HPDE6-E6E7 (cell line): ENCODE measurements around the gene FLNA.
"Not testable (repeated sequence)": the region's sequence is repeated elsewhere in the genome, so short reads cannot be mapped to it uniquely, and the experiment has no call there.

Experiments
- DNase-seq: peaks from one replicate; pipeline ENCODE4 v3.0.0; 2011; ENCODE audit warnings: missing footprints; ENCODE audit errors: extremely low spot score

FLNA gene

DNA sequence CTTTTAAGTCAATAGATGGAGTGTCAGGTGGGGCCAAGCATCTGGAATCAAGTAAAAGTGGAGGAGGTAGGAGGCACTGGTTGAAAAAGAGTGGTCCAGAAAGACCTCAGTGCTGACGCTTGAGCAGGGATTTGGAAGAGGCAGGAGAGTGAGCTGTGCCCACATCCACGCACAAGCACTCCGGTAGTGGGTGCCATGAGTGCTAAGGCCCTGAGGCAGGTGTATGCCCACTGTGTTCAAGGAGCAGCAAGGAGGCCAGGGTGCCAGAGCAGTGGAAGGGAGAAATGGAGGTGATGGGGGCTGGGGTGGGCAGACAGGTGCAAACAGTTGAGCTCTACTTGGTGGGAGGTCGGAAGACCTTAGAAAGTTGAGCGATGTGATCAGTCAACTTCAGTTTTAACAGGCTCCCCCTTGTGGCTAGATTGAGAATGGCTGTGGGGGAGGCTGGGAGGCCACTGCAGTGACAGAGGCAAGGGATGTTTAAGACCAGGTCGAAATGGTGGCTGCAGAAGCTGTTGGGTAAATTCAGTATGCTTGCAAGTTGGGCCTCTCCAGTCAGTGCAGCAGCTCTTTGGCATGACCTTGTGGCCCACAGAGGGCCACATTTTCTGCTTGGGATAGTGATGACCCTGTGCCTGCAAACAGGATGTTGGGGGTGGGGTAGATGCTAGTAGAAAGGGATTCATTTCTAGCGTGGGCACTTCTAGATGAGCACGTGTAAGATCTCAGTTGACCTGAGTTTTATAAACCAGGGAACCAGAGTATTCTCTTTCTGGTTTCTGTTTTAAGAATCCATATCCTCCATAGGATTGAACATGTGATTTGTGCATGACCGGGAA, 66.1 kb downstream of the FLNA start:
- peak; percentile 36 for DNase-seq

DNA sequence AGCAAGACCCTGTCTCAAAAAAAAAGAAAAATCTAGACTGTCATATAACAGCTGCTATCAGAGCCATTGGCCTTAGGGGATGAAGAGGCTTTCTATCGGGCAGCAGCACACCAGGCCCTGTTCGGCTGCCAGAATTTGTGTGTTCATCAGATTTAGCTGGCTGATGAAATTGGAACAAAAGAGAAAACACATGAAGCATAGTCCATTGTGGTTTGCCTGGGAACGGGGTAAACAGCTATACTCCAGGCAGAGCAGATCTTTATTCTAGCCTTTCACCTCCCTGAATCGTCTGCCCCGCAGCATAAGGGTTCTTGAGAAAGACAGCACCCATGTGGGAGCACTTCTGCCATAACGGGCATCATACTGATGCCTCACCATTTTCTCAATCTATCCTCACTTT, 67.2 kb downstream of the FLNA start:
- no peak for DNase-seq

DNA sequence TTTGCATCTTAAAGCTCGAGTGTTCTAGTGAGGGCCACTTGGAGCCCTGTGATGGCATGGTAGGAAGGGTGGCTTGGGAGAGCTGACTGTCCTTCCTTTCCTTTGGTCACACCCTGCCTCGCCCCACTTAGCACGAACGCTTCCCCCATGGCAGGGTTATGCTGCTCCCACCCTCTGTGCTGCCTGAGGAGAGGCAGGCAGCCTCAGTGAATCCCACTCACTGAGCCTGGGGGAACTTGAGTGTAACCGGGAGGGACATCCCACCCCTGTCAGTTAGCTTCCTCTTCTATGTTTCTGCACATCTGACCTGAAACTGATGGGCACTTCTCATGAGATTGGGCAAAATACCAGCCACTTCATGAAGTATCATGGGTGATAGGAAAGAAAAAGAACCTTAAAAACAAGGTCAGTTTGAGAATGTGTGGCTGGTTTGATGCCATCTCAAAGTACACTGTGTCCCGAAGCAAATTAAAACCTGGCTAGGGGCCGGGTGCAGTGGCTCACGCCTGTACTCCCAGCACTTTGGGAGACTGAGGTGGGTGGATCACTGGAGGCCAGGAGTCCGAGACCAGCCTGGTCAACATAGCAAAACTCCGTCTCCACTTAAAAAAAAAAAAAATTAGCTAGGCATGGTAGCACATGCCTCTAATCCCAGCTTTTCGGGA, 68.8 kb downstream of the FLNA start:
- no peak for DNase-seq

DNA sequence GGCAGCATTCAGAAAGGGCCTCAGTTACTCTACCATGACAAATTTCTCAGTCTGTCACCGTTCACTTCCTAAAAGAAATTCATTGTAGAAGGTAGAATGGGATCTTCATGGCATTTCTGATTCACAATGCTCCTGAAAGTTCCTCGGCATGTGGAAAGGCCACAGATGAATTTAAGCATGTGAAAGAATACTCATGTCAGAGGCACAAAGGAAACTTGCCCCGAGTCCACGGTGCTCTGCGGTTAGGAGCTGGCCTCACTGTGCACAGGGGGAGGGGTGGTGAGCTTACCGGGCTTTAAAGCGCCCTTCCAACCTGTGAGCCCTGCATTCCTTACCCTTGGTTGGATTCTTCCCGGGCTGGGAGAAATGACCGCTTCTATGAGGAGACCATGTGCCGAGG, 69.6 kb downstream of the FLNA start:
- DNase-seq: no peak

DNA sequence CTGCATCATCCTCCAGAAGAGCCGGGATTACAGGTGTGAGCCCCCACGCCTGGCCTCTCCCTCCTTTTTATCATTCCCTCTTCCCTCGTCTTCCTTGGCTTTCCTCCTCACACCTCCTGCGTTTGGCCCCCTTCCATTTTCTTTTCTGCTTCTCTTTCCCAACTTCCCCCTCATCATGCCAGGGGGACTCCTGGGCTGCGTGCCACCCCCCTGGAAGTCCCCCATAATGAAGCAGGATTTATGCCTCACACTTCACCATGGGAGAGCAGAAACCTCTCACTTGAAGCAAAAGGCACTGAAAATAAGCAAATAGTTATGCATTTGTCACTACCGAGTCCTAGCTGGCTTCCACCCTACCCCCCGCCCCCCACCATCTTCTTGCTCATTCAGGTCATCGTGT, 71.0 kb downstream of the FLNA start:
- DNase-seq: no peak

DNA sequence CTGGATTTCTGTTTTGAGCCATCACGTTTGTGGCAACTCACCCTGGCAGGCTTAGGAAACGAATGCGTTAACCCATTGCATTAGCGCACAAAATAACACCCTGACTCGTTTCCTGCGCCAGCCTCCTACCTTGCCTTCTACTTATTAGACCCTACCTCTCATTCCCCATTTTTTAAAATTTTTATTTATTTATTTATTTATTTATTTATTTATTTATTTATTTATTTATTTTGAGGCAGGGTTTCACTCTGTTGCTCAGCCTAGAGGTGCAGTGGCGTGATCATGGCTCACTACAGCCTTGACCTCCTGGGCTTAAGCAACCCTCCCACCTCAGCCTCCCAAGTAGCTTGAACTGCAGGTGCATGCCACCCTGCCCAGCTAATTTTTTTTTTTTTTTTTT, 71.4 kb downstream of the FLNA start:
- not testable (repeated sequence) for DNase-seq

DNA sequence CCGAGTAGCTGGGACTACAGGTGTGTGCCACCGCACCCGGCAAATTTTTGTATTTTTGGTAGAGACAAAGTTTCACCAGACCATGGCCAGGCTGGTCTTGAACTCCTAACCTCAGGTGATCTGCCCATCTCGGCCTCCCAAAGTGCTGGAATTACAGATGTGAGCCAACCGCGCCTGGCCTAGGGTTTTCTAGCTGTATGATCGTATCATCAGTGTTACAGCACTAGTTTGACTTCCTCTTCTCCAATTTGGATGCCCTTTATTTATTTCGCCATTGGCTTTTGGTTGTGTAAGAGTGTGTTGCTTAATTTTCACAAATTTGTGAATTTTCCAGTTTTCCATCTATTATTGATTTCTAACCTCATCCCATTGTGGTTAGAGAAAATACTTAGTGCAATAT, 73.6 kb downstream of the FLNA start:
- no peak for DNase-seq
